ENCODE data around the gene AP1G2. TPM values are rescaled to one million over a fixed set of nuclear protein-coding genes. Genes with fewer than 3 reads are reported as not detected.

Gene AP1G2
- total and polyA plus RNA-seq, 2 donors (not counting 1 experiment from before 2014, with no cell fraction given) = 648 to 1,185 TPM

- no peak for TF ChIP-seq CTCF (IDR thresholded peaks at IDR 0.05)
- intact Hi-C loops (cut with micrococcal nuclease) = no loop called here
- H3K27ac ChIP-seq (ENCODE audit: low read length in 2 of 2) = no peak overlapping the region
- H3K4me3 ChIP-seq (ENCODE audit: control extremely low read depth in 1 of 5, extremely low read depth in 1 of 5, insufficient read depth in 1 of 5, low read depth in 2 of 5, low read length in 4 of 5) = no peak overlapping the region
- H2AFZ ChIP-seq (ENCODE audit: insufficient read depth, low read depth, low read length, poor library complexity, severe bottlenecking) = no peak overlapping the region
- no peak overlapping the region for H3K4me3 Mint-ChIP-seq
- H3K79me2 ChIP-seq (ENCODE audit: control insufficient read depth, insufficient read depth, low read length) = no peaks in the 10 kb centered on the region
- H3K27ac Mint-ChIP-seq = no peak overlapping the region
- no peaks in the 10 kb centered on the region for H3K9me3 Mint-ChIP-seq (ENCODE audit: insufficient read depth)
- no peak overlapping the region for H3K9ac ChIP-seq (ENCODE audit: low read length)
- POLR2A ChIA-PET = no interaction called here
- no peaks in the 10 kb centered on the region for H3K9me3 ChIP-seq (ENCODE audit: control extremely low read depth in 1 of 3, control insufficient read depth in 2 of 3, insufficient read depth in 1 of 3, low read length in 2 of 3)
- no peak overlapping the region for H3K4me2 ChIP-seq (replicated peaks; ENCODE audit: low read depth, low read length, poor library complexity, severe bottlenecking)
- peaks cover 5% of the 10 kb centered on the region for H3K4me1 Mint-ChIP-seq
- DNase-seq = no peak
- WGBS (ENCODE audit: insufficient coverage) = 96% methylated on average over 18 of the region's 25 CpGs
- no peaks in the 10 kb centered on the region for H3K27me3 ChIP-seq (replicated peaks in 1 of 4; ENCODE audit: control extremely low read depth in 1 of 4, control insufficient read depth in 3 of 4, insufficient read depth in 4 of 4, low read length in 3 of 4)
- no peak for ATAC-seq (ENCODE audit: low read depth)
- H4K20me1 ChIP-seq (ENCODE audit: control insufficient read depth, insufficient read depth, low read length, poor library complexity, severe bottlenecking) = no peaks in the 10 kb centered on the region
- no peaks in the 10 kb centered on the region for H3K36me3 ChIP-seq (replicated peaks in 1 of 2; ENCODE audit: control extremely low read depth in 1 of 2, control insufficient read depth in 1 of 2, extremely low read depth in 1 of 2, insufficient read depth in 2 of 2, low read length in 1 of 2)
- CTCF ChIA-PET = no interaction called here
- no peaks in the 10 kb centered on the region for H3K4me1 ChIP-seq (ENCODE audit: control insufficient read depth in 2 of 2, insufficient read depth in 2 of 2, low read length in 2 of 2)
- H3K27me3 Mint-ChIP-seq = no peaks in the 10 kb centered on the region
Observed at GRCh38 chr14:23513005-23513817, 54.4 kb downstream of the AP1G2 start.

GRCh38 chr14:23512156-23512555 is 55.4 kb downstream of the AP1G2 start:
- peak overlapping the region; percentile 76 for H3K4me3 Mint-ChIP-seq
- Histone ChIP-seq H3K79me2 (ENCODE audit: control insufficient read depth, insufficient read depth, low read length) (no peaks in the 10 kb centered on the region), H3K9ac (ENCODE audit: low read length) (no peak overlapping the region), H3K27me3 (replicated peaks in 1 of 4; ENCODE audit: control extremely low read depth in 1 of 4, control insufficient read depth in 3 of 4, insufficient read depth in 4 of 4, low read length in 3 of 4) (no peaks in the 10 kb centered on the region), H3K4me3 (ENCODE audit: control extremely low read depth in 1 of 5, extremely low read depth in 1 of 5, insufficient read depth in 1 of 5, low read depth in 2 of 5, low read length in 4 of 5) (no peak overlapping the region), H3K27ac (ENCODE audit: low read length in 2 of 2) (no peak overlapping the region), H3K4me1 (ENCODE audit: control insufficient read depth in 2 of 2, insufficient read depth in 2 of 2, low read length in 2 of 2) (no peaks in the 10 kb centered on the region), H3K9me3 (ENCODE audit: control extremely low read depth in 1 of 3, control insufficient read depth in 2 of 3, insufficient read depth in 1 of 3, low read length in 2 of 3) (no peaks in the 10 kb centered on the region), H3K36me3 (replicated peaks in 1 of 2; ENCODE audit: control extremely low read depth in 1 of 2, control insufficient read depth in 1 of 2, extremely low read depth in 1 of 2, insufficient read depth in 2 of 2, low read length in 1 of 2) (no peaks in the 10 kb centered on the region), H2AFZ (ENCODE audit: insufficient read depth, low read depth, low read length, poor library complexity, severe bottlenecking) (no peak overlapping the region), H4K20me1 (ENCODE audit: control insufficient read depth, insufficient read depth, low read length, poor library complexity, severe bottlenecking) (no peaks in the 10 kb centered on the region), H3K4me2 (replicated peaks; ENCODE audit: low read depth, low read length, poor library complexity, severe bottlenecking) (peak overlapping the region; percentile 33)
- POLR2A ChIA-PET = no interaction called here
- no peaks in the 10 kb centered on the region for H3K27me3 Mint-ChIP-seq
- 76% methylated on average over 3 of the region's 13 CpGs for WGBS (ENCODE audit: insufficient coverage)
- intact Hi-C loops (cut with micrococcal nuclease) = no loop called here
- H3K4me1 Mint-ChIP-seq = peaks cover 5% of the 10 kb centered on the region
- no peak for ATAC-seq (ENCODE audit: low read depth)
- CTCF ChIA-PET = no interaction called here
- no peak for DNase-seq
- TF ChIP-seq EZH2 (IDR thresholded peaks at IDR 0.05; ENCODE audit: borderline replicate concordance, insufficient read depth, low read depth, low read length, poor library complexity, severe bottlenecking) (no peak), CTCF (IDR thresholded peaks at IDR 0.05) (no peak)
- no peaks in the 10 kb centered on the region for H3K9me3 Mint-ChIP-seq (ENCODE audit: insufficient read depth)
- no peak overlapping the region for H3K27ac Mint-ChIP-seq
